Neural cell (in vitro differentiated cells): ENCODE results near the gene SRRM5. TPM values are rescaled to one million over a fixed set of nuclear protein-coding genes. Genes with fewer than 3 reads are reported as not detected.

Source experiments
- H2AFZ ChIP-seq: fragments of 200-600, 300-800 bp; sonication (generic), shearing (Covaris generic); 2 replicates; pipeline ENCODE4 v1.6.0; 2014; ENCODE audit warnings: low read depth, mild to moderate bottlenecking, antibody characterized with exemption, low read length, moderate library complexity
- H3F3A ChIP-seq: fragments of 200-600 bp; shearing (Covaris generic); 2 replicates; pipeline ENCODE4 v1.6.1; 2016; ENCODE audit warnings: mild to moderate bottlenecking, moderate library complexity, mixed read lengths, antibody characterized with exemption, low read length; ENCODE audit not compliant: insufficient read depth, poor library complexity, severe bottlenecking
- H3K27ac ChIP-seq: fragments of 200-600, 300-800 bp; sonication (generic), shearing (Covaris generic); 2 replicates; pipeline ENCODE4 v1.5.1; 2014; ENCODE audit warnings: mild to moderate bottlenecking, low read length, moderate library complexity
- H3K27me3 ChIP-seq: fragments of 300-800, 200-600 bp; sonication (generic), shearing (Covaris generic); 2 replicates; pipeline ENCODE4 v1.6.0; 2014; ENCODE audit warnings: mild to moderate bottlenecking, low read depth, low read length, moderate library complexity; ENCODE audit not compliant: insufficient read depth
- H3K36me3 ChIP-seq: fragments of 300-800, 200-600 bp; sonication (generic), shearing (Covaris generic); 2 replicates; pipeline ENCODE4 v1.5.1; 2014; ENCODE audit warnings: mild to moderate bottlenecking, antibody characterized with exemption, low read length, moderate library complexity; ENCODE audit not compliant: insufficient read depth
- H3K4me2 ChIP-seq: fragments of 300-800, 200-600 bp; sonication (generic), shearing (Covaris generic); 2 replicates; pipeline ENCODE4 v1.6.0; 2014; ENCODE audit warnings: mild to moderate bottlenecking, low read length
- H3K4me3 ChIP-seq: fragments of 300-800, 200-600 bp; sonication (generic), shearing (Covaris generic); 2 replicates; pipeline ENCODE4 v1.5.1; 2014; ENCODE audit warnings: mild to moderate bottlenecking, low read length, moderate library complexity
- H3K79me2 ChIP-seq: fragments of 200-600 bp; shearing (Covaris generic); replicated peaks from 2 replicates; pipeline ENCODE4 v1.6.0; 2014; ENCODE audit warnings: mild to moderate bottlenecking, low read length, moderate library complexity; ENCODE audit not compliant: insufficient read depth
- H3K9ac ChIP-seq: fragments of 300-800, 200-600 bp; sonication (generic), shearing (Covaris generic); 2 replicates; pipeline ENCODE4 v1.6.1; 2016; ENCODE audit warnings: mild to moderate bottlenecking, low read length, mixed read lengths
- H3K9me2 ChIP-seq: fragments of 200-600 bp; shearing (Covaris generic); 2 replicates; pipeline ENCODE4 v1.6.1; 2016; ENCODE audit warnings: mild to moderate bottlenecking, low read length, mixed read lengths; ENCODE audit not compliant: insufficient read depth
- H3K9me3 ChIP-seq: fragments of 200-600, 300-800 bp; sonication (generic), shearing (Covaris generic); 2 replicates; pipeline ENCODE4 v1.6.1; 2016; ENCODE audit warnings: mild to moderate bottlenecking, mixed run types, low read length, moderate library complexity, mixed read lengths
- H4K20me1 ChIP-seq: fragments of 200-600 bp; shearing (Covaris generic); 2 replicates; pipeline ENCODE4 v1.6.1; 2016; ENCODE audit warnings: mild to moderate bottlenecking, mixed run types; ENCODE audit not compliant: insufficient read depth
- CTCF ChIP-seq: fragments of 450-650 bp; IDR thresholded peaks from 2 replicates; pipeline ENCODE4 v1.5.1; 2014; ENCODE audit warnings: antibody characterized with exemption, mild to moderate bottlenecking, moderate library complexity; ENCODE audit not compliant: poor library complexity, severe bottlenecking
- EP300 ChIP-seq: fragments of 450-650 bp; conservative IDR thresholded peaks from 2 replicates; pipeline ENCODE4 v1.6.1; 2014; ENCODE audit warnings: antibody characterized with exemption, mild to moderate bottlenecking, moderate library complexity; ENCODE audit not compliant: poor library complexity, severe bottlenecking
- EZH2 ChIP-seq: fragments of 200-600, 300-800 bp; shearing (Covaris generic), sonication (generic); IDR thresholded peaks from 2 replicates; pipeline ENCODE4 v1.6.1; 2014; ENCODE audit warnings: antibody characterized with exemption, low read length, borderline replicate concordance, mild to moderate bottlenecking; ENCODE audit not compliant: insufficient read depth, poor library complexity, severe bottlenecking
- MXI1 ChIP-seq: fragments of 450-650 bp; conservative IDR thresholded peaks from 2 replicates; pipeline ENCODE4 v1.6.1; 2014; ENCODE audit warnings: antibody characterized with exemption, mild to moderate bottlenecking; ENCODE audit not compliant: poor library complexity, severe bottlenecking
- POLR2AphosphoS5 ChIP-seq: IDR thresholded peaks from 2 replicates; pipeline ENCODE4 v1.6.1; 2012
- RAD21 ChIP-seq: fragments of 450-650 bp; conservative IDR thresholded peaks from 2 replicates; pipeline ENCODE4 v1.6.1; 2014; ENCODE audit warnings: antibody characterized with exemption, mild to moderate bottlenecking, moderate library complexity
- REST ChIP-seq: IDR thresholded peaks from 2 replicates; pipeline ENCODE4 v1.6.1; 2012; ENCODE audit warnings: borderline replicate concordance
- SMC3 ChIP-seq: fragments of 450-650 bp; conservative IDR thresholded peaks from 2 replicates; pipeline ENCODE4 v1.6.1; 2014; ENCODE audit warnings: antibody characterized with exemption, mild to moderate bottlenecking, moderate library complexity; ENCODE audit not compliant: poor library complexity
- TAF1 ChIP-seq: IDR thresholded peaks from 2 replicates; pipeline ENCODE4 v1.6.1; 2012; ENCODE audit warnings: low read depth
- polyA plus RNA-seq: library from polyadenylated mRNA; depleted of rRNA; stranded (reverse); fragments of >200 nt; gene quantifications from 2 replicates; pipeline ENCODE4 v1.2.3, GENCODE V29; 2014

The SRRM5 gene
- polyA plus RNA-seq, 1 donor from 2014 or later = not detected

GRCh38 chr19:43639519-43640423 is 27.9 kb downstream of the SRRM5 start, which contains the start of gene CADM4:
CADM4 (minus strand) TSS chr19:43639850; CDS start chr19:43639790, 60 bp downstream.
- H3K9me3 ChIP-seq = no peaks in the 10 kb centered on the region
- H3K27ac ChIP-seq = peak within 1 kb of the TSS; percentile 95
- TF ChIP-seq REST = no peak
- peak; percentile 17 for TF ChIP-seq EP300
- TF ChIP-seq POLR2AphosphoS5 = peak; percentile 86
- peak; percentile 23 for TF ChIP-seq RAD21
- no peak for TF ChIP-seq EZH2
- TF ChIP-seq TAF1 = no peak
- peak; percentile 68 for TF ChIP-seq MXI1
- H3K27me3 ChIP-seq = no peaks in the 10 kb centered on the region
- H3F3A ChIP-seq = no peaks in the 10 kb centered on the region
- no peaks in the 10 kb centered on the region for H4K20me1 ChIP-seq
- no peaks in the 10 kb centered on the region for H3K36me3 ChIP-seq
- no peaks in the 10 kb centered on the region for H3K9me2 ChIP-seq
- H3K4me2 ChIP-seq = peak within 1 kb of the TSS; percentile 77
- peak within 1 kb of the TSS; percentile 85 for H3K4me3 ChIP-seq
- H3K79me2 ChIP-seq = peaks cover 50% of the 10 kb centered on the region
- peak within 1 kb of the TSS; percentile 96 for H3K9ac ChIP-seq
- peak within 1 kb of the TSS; percentile 91 for H2AFZ ChIP-seq

- peak overlapping the region; percentile 91 for H2AFZ ChIP-seq
- H3K4me2 ChIP-seq = no peak overlapping the region
- H3K9me3 ChIP-seq = no peaks in the 10 kb centered on the region
- peak overlapping the region; percentile 82 for H3K4me3 ChIP-seq
- H3K36me3 ChIP-seq = no peaks in the 10 kb centered on the region
- no peak for TF ChIP-seq TAF1
- TF ChIP-seq EP300 = peak; percentile 3
- H3F3A ChIP-seq = no peaks in the 10 kb centered on the region
- no peaks in the 10 kb centered on the region for H4K20me1 ChIP-seq
- H3K27ac ChIP-seq = peak overlapping the region; percentile 80
- H3K27me3 ChIP-seq = no peaks in the 10 kb centered on the region
- H3K79me2 ChIP-seq = peaks cover 44% of the 10 kb centered on the region
- H3K9me2 ChIP-seq = no peaks in the 10 kb centered on the region
- peak overlapping the region; percentile 91 for H3K9ac ChIP-seq
These were observed 28.5 kb downstream of the SRRM5 start for GRCh38 chr19:43640424-43640757.

- H3K36me3 ChIP-seq = no peaks in the 10 kb centered on the region
- no peaks in the 10 kb centered on the region for H3K27me3 ChIP-seq
- no peak overlapping the region for H3K9ac ChIP-seq
- no peaks in the 10 kb centered on the region for H3F3A ChIP-seq
- no peaks in the 10 kb centered on the region for H3K9me2 ChIP-seq
- H3K4me2 ChIP-seq = no peak overlapping the region
- H3K4me3 ChIP-seq = no peak overlapping the region
- no peak overlapping the region for H2AFZ ChIP-seq
- no peak overlapping the region for H3K27ac ChIP-seq
- H4K20me1 ChIP-seq = no peaks in the 10 kb centered on the region
- no peak for TF ChIP-seq TAF1
- no peak for TF ChIP-seq RAD21
- TF ChIP-seq REST = no peak
- no peak for TF ChIP-seq EZH2
- TF ChIP-seq CTCF = no peak
- TF ChIP-seq EP300 = no peak
- no peak for TF ChIP-seq POLR2AphosphoS5
- TF ChIP-seq SMC3 = no peak
- no peak for TF ChIP-seq MXI1
- no peaks in the 10 kb centered on the region for H3K9me3 ChIP-seq
- H3K79me2 ChIP-seq = peaks cover 36% of the 10 kb centered on the region
These were observed 29.4 kb downstream of the SRRM5 start for GRCh38 chr19:43641333-43641732.
